HG02938 (cell line): ENCODE results near the gene RNF123.
"Not testable (repeated sequence)": the region's sequence is repeated elsewhere in the genome, so short reads cannot be mapped to it uniquely, and the experiment has no call there.

Experiments used
- ATAC-seq: cut with Tn5 transposase; IDR thresholded peaks from one replicate; pipeline ENCODE4 v1.9.1; 2021; ENCODE audit warnings: mild to moderate bottlenecking, moderate library complexity; ENCODE audit not compliant: unreplicated experiment

RNF123 gene

DNA sequence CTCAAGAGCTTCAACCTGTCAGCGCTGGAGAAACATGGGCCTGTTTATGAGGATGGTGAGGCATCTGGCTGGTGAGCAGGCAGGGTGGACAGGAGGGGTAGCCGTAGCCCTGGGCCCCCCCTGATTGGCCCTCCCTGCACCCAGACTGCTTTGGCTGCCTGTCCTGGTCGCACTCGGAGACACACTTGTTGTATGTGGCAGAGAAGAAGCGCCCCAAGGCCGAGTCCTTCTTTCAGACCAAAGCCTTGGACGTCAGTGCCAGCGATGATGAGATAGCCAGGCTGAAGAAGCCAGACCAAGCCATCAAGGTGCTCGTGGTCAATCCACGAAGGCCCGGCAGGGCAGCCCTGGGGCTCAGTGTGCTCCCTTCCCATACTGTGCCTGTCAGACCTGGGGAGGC lies 13.4 kb upstream of the RNF123 start:
- no peak for ATAC-seq

DNA sequence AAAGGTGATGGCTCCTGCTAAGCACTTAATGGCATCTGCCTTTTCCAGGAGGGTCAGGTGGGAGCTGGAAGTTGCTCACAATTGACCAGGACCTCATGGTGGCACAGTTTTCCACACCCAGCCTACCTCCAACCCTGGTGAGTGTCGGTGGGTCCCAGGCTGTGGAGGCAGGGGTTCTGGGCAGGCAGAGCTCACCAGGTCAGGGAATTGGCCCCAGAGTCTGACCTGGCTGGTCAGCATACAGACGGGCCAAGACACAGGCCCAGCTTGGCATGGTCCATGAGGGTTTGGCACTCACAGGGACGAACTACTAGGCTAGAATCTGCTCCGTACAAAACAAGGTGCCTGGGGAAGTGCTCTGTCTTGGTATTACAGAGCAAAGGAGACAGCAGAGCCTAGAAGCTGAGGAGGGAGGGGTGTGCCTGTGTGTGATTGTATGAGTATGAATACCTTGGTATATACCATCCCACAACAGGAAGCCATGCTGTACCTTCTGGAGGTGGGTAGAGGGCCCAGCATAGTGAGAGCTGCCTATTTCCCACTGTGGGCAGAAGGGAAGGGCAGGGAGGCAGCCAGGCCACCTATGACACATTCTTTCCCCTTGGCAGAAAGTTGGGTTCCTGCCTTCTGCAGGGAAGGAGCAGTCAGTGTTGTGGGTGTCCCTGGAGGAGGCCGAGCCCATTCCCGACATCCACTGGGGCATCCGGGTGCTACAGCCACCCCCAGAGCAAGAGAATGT lies 8.7 kb upstream of the RNF123 start:
- ATAC-seq = no peak

DNA sequence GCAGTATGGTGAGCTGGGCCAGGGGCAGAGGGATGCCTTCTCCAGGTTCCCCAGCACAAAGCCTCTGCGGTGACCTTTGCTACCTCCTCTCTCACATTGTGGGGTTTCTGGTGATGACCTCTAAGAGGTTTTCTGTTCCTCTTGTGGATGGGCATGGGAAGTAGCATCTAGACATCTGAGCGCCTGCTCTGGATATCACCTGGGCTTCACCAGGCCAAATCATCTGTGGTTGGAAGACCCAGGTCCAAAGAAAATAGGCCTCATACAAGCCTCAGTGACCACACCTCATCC lies 8.2 kb upstream of the RNF123 start:
- no peak for ATAC-seq

DNA sequence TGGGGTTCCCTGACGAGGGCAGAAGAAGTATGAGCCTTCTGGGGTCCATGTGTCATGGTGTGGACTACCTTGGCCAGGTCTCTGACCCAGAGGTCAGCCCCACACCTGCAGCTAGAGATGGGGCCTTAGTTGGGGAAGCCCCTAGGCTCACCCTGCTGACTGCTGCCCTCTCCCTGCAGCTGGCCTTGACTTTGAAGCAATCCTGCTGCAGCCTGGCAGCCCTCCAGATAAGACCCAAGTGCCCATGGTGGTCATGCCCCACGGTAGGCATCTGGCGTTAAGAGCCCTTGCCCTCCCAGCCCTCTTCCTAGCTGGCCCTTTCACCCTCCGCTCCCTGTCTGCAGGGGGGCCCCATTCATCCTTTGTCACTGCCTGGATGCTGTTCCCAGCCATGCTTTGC lies 7.8 kb upstream of the RNF123 start:
- no peak for ATAC-seq

DNA sequence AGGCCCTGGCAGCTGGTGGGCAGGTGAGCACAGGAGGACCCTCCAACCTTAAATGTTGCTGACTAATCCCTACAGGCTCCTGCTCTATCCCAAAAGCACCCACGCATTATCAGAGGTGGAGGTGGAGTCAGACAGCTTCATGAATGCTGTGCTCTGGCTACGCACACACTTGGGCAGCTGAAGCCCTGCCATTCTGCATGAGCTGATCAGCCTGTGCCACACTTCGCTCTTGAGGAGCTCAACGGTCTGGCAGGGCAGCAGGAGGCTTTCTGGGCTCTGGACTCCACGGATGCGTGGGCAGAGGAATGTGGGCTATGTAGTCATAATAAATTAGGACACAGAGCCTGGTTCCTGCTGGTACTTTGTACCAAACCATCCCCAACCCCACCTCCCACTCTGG lies 6.2 kb upstream of the RNF123 start:
- no peak for ATAC-seq

DNA sequence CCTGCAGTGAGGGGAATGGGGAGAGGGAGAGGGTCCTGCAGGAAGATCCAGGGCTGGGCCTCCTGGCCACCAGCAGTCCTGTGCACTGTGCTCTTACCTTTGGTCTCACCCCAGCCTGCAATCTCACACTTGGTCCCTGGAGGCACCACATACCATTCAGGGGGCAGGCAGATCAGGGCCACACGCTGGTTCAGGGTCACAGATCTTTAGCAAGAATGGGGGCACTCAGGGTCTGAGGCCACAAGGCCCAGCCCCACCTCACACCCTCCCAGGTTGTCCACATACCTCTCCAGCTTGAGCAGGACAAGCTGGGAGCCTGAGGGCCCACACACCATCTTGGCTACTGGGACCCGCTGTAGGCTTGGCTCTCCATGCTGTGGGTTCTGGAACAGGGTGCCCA lies 4.9 kb upstream of the RNF123 start:
- not testable (repeated sequence) for ATAC-seq

DNA sequence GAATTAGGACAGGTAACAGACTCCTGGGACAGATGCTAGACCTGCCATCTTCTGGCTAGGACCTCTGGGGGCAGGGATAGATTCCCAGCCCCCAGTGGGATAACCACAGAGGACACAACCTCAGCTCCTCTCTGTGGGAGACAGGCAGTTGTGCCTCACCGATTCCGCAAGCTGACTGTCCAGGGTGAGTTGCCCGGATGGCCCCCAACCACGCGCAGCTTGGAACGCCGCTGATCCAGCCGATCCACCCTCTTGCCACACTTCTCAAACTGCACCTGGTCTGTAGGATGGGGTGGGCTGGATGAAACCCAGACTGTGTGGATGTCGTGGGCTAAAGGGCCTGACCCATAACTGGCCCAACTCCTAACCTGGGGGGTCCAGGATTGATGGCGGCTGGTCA lies 4.3 kb upstream of the RNF123 start:
- not testable (repeated sequence) for ATAC-seq

DNA sequence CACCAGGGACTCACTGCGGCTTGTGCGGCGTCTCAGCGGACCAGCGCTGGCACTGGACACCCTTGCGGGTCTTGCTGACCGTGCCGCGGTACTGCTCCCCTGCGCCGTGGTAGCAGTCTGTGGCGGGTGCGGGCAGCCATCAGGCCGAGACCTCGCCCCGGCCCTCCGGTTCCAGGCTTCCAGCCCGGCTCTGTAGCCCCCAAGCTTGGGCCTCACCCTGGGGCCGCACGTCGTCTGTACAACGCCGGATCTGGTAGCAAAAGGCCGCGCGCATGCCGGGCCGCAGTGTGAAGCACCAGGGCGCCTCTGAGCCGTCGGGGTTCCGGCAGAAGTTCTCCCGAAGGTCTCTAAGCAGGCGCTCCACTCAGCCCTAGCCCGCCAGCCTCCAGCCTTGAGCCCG lies 3.5 kb upstream of the RNF123 start:
- not testable (repeated sequence) for ATAC-seq

DNA sequence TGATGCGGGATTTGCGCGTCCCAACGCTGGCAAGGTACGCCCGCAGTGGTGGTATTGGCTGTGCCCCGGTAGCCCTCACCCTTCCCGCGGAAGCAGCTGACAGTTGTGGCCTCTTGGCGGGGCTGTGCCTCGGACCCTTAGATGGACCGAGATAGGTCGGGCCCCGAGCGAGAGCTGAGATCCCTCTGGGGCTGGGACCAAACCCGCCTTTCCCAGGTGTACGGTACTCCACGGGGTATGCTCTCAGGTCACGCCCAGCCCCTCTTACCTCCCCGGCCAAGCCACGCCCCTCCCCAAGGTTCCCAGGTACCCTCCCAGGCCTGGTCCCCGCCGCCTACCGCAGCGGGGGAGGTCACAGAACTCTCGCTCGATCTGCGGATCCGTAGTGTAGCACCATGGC lies 3.0 kb upstream of the RNF123 start:
- ATAC-seq = not testable (repeated sequence)

DNA sequence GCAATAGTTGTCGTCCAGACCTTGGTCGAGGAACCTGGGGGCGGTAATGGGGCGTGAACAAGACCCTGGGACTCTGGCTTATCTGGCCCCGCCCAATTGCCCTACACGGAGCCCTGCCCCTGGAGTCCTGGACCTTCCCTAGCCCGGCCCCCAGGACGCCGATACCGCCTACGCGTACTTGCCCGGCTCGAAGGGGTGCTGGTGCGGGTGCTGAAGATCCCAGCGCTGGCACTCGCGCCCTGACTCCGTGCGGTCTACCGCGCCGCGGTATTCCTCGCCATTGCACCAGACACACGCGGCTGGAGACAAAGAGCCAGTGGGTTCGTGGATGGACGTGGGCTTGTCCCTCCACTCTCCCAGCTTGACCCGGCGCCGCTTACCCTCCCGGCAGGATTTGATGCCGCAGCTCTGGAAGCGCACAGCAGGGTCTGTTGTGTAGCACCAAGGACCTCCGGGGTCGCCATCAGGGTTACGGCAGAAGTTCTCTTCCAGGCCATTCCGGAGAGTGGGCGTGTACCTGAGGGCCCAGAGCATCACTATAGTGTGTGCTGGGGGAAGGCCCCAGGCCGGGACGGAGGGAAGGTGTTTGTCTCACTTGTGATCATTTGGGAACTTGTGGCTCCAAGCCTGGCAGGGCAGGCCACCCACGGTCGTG lies 2.5 kb upstream of the RNF123 start:
- not testable (repeated sequence) for ATAC-seq

DNA sequence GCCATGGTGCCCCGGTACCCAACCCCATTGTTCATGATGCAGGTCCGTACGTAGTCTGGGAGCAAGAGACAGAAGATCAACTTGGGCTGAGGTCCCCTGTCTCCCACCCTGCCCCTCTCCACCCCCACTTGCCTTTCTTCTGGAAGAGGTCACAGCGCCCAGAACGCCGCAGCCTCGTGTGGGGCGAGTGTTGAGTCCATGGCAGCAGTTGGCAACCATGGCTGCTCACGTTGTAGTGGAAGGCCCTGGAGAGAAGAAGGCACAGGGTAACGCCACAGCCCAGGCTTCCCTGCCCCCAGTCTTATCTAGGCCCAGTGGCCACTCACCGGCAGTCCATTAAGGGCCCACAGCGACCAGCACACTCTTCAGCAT lies 1.9 kb upstream of the RNF123 start:
- ATAC-seq = not testable (repeated sequence)

DNA sequence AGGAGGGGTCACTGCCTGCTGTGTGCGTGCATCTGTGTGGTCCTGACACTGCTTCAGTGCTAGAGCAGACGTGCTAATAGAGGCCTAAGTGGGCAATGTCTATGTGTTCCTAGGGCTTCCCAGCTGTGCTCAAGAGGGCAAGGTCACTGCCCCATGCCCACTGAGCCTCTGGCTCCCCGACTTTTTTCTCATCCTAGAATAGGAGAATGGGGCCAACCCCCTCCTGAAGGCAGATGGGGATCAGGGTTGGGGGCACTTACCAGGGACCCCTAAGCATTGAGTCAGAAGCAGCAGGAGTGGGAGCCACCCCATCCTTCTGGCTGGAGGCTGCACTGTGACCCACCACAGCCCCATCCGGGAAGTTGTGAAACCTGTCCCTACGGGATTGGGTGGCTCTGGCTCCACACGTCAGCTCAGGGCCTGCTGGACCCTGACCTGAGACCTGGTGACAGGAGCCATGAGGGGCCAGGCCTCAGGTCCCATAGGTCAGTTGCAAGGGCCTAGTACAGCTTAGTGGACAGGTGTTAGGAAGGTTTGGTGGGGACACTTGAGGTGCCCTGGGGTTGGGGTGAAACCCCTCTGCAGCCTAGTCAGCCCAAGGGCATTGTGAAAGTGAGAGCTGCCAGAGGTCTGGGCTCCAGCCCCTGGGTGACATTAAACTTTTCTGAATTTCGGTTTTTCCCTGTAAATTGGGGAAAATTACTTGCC lies 865 bp upstream of the RNF123 start:
- ATAC-seq = not testable (repeated sequence)

DNA sequence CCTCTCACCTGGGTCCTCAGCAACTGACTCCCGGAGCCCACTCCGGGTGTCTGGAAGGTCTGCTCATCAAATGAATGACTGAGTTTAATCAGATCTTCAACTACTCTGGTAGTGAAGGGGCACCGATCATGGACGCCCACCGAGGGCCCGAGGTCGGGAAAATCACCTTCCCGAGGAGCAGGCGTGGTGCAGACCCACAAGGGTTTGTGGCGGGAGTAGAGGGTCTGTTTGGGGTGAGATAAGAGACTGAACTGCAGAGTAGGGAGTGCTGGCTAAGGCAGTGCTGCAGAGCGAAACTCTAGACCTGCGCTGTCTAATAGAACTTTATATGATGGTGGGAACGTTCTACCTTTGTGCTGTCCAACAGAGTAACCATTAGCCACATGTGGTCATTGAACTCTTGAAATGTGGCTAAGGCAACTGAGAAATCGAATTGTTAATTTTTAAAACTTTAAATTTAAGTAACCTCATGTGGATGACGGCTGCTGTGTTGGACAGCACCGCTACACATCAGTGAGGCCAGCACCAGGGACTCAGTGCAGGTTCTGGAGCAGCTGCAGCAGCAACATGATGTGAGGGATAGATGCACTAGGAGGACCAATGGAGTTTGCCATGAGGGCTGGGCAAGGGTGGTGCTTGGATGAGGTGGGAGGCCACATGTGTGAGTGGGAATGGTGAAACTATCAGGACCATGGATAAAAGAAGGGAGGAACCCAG lies 709 bp downstream of the RNF123 start:
- ATAC-seq = not testable (repeated sequence)

DNA sequence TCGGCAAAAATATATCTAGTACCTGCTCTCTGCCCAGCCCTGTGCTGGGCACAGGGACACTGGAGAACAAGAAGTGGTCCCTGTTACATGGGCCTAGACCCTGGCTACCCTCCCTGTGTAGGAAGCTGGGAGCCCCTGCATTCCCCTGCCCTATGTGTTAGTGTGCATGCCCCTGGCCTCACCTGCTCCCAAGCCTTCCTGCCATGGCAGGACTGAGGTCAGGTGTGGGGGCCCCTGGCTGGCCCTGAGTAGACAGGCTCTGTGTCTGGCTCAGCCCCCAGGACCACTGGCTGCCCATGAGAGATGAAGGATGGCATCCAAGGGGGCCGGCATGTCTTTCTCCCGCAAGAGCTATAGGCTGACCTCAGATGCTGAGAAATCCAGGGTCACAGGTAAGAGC lies 1.5 kb downstream of the RNF123 start:
- not testable (repeated sequence) for ATAC-seq

DNA sequence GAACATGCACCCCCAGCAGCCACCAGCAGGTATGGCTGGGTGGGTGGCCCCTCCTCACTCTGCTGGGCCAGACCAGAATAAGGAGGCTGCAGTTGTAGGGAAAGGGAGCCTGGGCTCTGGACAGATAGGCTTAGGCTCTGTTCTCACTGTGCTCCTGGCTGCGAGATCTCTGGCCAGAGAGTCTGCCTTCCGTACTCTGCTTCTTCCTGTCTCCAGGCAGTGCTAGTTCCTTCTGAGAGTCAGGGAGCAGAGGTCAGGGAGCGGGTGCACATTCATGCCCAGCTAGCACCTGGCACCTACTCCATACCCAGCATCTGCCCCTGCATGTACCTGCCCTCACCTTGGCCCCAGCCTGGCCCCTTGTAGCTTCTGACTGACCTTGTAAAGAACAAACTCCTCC lies 2.1 kb downstream of the RNF123 start:
- not testable (repeated sequence) for ATAC-seq

DNA sequence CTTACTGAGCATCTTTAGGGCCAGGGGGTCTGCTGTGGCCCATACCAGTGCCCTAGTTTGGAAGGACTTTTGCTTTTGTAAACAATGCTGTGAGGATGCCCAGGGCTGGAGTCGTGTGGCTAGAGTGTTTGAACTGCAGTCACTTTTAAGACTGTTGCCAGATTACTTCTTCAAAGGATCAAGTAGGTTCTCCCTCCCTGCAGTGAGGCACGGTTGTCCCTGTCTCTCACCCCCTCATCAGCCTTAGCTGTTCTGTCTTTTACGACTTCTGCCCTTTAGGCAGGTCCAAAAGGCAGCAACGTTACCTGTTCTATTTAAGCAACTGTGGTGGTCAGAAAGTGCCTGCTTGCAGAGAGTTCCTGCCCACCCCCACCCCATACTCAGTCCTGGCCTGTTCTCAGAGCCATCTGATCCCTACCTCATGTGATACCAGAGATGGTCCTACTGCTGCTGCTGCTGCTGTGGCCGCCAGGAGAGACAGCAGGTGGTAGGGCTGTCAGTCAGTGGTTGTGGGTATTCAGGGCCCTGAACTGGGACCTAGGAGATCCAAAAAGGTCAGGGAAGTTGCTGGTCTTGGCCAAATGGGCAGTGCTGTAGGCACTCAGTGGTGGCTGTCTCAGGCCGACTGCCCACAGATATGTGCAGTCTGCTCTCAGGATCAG lies 5.2 kb downstream of the RNF123 start:
- not testable (repeated sequence) for ATAC-seq

DNA sequence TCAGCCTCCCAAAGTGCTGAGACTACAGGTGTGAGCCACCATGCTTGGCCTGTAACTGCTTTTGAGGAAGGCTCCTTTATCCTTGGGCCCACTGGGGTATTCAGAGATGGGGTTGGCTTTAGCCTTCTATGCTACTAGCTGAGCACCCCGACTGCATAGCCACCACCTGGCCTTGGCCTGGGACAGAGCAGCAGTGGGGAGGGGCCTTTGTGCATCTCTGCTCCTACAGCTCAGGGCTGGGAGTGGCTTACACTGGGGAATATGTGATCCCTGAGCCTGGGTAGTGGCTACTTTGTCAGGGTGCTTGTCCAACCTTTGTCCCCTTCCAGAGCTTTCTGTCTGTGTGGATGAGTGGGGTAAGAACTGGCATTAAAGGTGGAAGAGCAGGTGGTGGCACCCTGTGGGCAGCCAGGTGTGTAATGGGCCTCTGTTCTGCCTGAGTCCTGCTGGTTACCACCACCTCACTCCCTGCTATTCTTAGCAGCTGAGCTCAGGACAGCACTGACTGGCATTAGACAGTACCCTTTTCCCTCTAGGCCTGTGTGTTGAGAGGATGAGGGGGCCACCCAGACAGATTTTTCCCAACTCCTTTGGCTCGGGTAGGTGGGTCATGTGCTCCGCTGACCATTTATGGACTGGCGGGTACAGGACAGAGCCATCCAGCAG lies 6.1 kb downstream of the RNF123 start:
- not testable (repeated sequence) for ATAC-seq

DNA sequence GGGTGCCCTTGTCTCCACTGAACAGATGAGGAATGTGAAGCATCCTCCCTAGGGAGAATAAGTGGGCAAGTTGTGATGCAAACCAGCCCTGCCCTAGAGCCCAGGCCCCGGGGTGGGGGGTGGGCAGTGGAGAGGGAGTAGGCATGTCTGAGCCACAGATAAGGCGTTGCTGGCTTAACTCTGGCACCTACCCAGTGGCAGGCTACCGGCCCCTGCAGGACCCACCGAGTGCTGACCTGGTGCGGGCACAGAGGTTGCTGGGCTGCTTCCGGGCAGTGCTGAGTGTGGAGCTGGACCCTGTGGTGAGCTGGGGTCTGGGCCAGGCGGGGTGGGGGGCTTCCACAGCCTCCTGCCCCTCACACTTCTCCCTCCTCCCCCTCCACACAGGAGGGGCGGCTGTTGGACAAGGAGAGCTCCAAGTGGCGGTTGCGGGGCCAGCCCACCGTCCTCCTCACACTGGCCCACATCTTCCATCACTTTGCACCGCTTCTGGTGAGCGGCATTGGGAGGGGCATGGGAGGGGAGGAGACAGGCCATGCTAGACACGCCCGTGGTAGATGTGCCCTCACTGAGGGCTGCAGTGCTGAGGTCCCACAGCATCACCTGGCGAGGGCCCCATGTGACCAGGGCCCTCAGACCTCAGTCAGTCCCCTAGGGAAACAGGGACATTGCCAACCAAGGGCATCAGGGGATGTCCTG lies 10.1 kb downstream of the RNF123 start:
- ATAC-seq = no peak

DNA sequence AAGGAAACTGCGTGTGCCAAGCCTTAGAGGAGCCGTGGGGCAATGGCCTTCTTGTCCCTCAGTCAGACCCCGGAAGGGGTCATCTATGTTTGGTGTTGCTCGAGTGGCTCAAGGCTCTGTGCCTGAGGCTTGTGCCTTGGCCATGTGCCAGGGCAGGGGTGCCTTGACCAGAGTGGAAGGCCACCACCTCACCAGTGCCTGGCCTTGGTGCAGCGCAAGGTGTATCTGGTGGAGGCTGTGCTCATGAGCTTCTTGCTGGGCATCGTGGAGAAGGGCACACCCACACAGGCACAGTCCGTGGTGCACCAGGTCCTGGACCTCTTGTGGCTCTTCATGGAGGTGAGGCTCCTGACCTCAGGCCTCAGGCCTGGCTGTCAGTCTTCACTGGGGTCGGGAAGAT lies 10.7 kb downstream of the RNF123 start:
- ATAC-seq = no peak
